Mucosa of descending colon (tissue), 3 donors: ENCODE data around the gene FMN1. TPM values are rescaled to one million over a fixed set of nuclear protein-coding genes. Genes with fewer than 3 reads are reported as not detected.

ENCODE experiments used
- ATAC-seq: fragments of 200-7000 bp; cut with Tn5 transposase; one replicate; pipeline ENCODE4 v1.9.1; 2020; ENCODE audit warnings: mild to moderate bottlenecking, moderate library complexity
- DNase-seq, 3 donors: peaks; one replicate each; pipeline ENCODE4 v3.0.0-alpha.2; 2020
- H3K36me3 ChIP-seq: fragments of 200-600 bp; one replicate; pipeline ENCODE4 v1.8.0; 2021; ENCODE audit warnings: low read depth, mild to moderate bottlenecking
- H3K4me1 ChIP-seq: fragments of 200-600 bp; one replicate; pipeline ENCODE4 v1.8.0; 2021; ENCODE audit warnings: low read depth, mild to moderate bottlenecking
- H3K4me3 ChIP-seq: fragments of 200-600 bp; one replicate; pipeline ENCODE4 v1.8.0; 2021; ENCODE audit warnings: mild to moderate bottlenecking
- H3K9me3 ChIP-seq: fragments of 200-600 bp; one replicate; pipeline ENCODE4 v1.8.0; 2021; ENCODE audit warnings: mild to moderate bottlenecking
- intact Hi-C, 2 donors: fragments of 100-400 bp; cut with DNase I in 1 of 2; cut with micrococcal nuclease in 1 of 2; formaldehyde crosslinking; loops; one replicate each; pipeline versions ENCODE4 v1.11.0 to v1.11.1; 2022; cut with DNase I, micrococcal nuclease
- total RNA-seq, 3 donors: library from RNA; stranded (reverse); fragmentation: NEBNext Ultra II Directional in 2 of 3; extraction: Animal tissue kit (Norgen Biotek cat#: 25700) in 2 of 3; gene quantifications; one replicate each; pipeline versions ENCODE4 v1.2.1 to v1.2.4, GENCODE V29; 2021 to 2023
- TF ChIP-seq, protein P1 (sequence below): fragments of 200-600 bp; IDR thresholded peaks from one replicate; pipeline ENCODE4 v1.8.0; 2022; ENCODE audit warnings: antibody characterized with exemption, mild to moderate bottlenecking
- donor health status: DM: no; HTN: no; CAD: no; lungs with moderate emphysema.
- donor health status: DM: no; HTN: no; CAD: no.
- donor health status: DM: no; HTN: yes; CAD: no.

Gene FMN1
- total RNA-seq, 3 donors from 2014 or later, result 30.8 to 65.1 (median 43.4) TPM

DNA sequence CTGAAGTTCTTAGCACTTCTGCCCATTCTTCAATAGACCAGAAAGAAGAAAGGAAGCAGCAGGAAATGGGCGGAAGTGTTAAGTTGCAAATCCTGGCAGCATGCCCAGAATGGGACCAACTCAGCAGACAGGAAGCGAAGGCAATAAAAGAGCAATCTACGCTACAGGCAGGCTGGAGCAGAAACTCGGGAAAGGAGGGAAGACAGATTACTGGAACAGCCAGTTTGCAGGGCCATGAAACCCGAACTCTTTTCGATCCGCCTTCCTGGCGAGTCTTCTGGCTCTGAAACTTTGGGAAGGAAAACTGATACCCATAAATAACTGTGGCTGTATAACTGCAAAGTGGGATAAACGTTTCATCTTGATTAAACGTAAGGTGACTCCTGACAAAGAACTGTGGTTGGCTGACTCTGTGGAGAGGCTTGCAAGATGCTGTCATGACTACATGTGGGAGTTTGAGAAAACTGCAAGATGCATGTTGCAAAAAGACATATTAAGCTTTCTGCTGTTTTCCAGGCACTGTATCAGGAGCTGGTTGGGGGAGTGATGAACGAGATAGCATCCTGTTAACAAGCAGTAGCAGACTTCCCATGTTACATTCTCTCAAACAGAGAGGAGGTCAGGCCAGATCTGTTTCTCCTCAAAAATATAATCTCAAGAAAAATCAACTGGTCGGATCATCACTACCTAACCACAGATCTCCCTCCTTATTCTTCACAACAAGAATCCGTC lies 67.8 kb downstream of the FMN1 start:
- TF ChIP-seq, protein P1, sequence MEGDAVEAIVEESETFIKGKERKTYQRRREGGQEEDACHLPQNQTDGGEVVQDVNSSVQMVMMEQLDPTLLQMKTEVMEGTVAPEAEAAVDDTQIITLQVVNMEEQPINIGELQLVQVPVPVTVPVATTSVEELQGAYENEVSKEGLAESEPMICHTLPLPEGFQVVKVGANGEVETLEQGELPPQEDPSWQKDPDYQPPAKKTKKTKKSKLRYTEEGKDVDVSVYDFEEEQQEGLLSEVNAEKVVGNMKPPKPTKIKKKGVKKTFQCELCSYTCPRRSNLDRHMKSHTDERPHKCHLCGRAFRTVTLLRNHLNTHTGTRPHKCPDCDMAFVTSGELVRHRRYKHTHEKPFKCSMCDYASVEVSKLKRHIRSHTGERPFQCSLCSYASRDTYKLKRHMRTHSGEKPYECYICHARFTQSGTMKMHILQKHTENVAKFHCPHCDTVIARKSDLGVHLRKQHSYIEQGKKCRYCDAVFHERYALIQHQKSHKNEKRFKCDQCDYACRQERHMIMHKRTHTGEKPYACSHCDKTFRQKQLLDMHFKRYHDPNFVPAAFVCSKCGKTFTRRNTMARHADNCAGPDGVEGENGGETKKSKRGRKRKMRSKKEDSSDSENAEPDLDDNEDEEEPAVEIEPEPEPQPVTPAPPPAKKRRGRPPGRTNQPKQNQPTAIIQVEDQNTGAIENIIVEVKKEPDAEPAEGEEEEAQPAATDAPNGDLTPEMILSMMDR, result no peak
- Histone ChIP-seq H3K4me1 (peaks cover 11% of the 10 kb centered on the region), H3K4me3 (no peak overlapping the region), H3K36me3 (no peaks in the 10 kb centered on the region), H3K9me3 (no peaks in the 10 kb centered on the region)
- ATAC-seq (peak; percentile 97), DNase-seq (peak; percentile 70 to 93 (median 75))
- intact Hi-C loops, result no loop called here

DNA sequence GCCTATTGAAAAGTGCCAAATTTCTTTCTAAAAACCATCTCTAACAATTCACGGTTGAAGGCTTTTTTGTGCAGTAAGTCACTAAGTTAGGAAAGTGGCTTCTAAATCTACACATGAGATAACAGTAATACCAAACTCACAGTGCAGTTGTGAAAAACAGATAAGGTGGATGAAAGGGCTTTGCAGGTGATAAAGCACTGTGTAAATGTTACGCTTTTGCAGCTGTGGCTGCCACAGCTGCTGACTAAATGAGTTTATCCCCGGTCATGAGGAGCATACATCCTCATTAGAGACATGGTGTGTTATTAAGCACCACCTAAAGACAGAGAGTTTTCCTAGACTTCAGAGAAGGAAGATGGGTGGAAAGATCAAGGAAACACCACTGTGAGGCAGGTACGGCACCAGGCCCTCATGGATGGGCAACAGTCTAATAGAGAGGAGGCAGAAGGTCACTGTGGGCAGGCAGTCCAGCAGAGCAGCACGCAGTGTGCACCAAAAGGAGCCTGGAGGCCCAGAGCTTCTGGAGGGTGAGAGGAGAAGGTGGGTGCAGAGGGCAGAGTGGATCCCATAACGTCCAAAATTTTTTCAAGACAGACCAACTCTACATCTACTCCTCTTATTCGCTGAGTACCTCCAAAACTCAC lies 68.5 kb downstream of the FMN1 start:
- Histone ChIP-seq H3K36me3 (no peaks in the 10 kb centered on the region), H3K4me3 (no peak overlapping the region), H3K4me1 (peaks cover 9% of the 10 kb centered on the region), H3K9me3 (no peaks in the 10 kb centered on the region)
- DNase-seq, result no peak
- peak; percentile 71 for ATAC-seq
- intact Hi-C loops, result no loop called here
- TF ChIP-seq, protein P1, result no peak

DNA sequence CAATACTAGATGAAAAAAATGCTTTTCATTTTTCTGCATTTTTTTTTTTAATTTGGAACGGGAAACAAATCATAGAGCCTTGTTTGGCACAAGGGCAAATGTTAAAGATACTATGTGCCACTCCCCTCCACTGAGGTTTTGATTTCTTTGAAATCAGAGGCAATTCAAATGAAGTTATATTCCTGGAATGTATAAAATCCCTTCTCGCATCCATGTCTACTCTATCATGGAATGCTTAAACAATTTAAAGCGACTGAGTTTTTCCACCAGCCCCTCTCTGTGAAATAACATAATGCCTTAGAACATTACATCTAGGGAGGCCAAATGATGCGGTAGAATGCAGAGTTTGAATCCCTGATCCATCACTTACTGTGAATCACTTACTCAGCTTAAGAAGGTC lies 69.7 kb downstream of the FMN1 start:
- no peaks in the 10 kb centered on the region for H3K36me3 ChIP-seq
- no peak for ATAC-seq
- TF ChIP-seq, protein P1, result no peak
- peaks cover 9% of the 10 kb centered on the region for H3K4me1 ChIP-seq
- no peak overlapping the region for H3K4me3 ChIP-seq
- DNase-seq, result no peak
- H3K9me3 ChIP-seq, result no peaks in the 10 kb centered on the region
- intact Hi-C loops, result no loop called here

DNA sequence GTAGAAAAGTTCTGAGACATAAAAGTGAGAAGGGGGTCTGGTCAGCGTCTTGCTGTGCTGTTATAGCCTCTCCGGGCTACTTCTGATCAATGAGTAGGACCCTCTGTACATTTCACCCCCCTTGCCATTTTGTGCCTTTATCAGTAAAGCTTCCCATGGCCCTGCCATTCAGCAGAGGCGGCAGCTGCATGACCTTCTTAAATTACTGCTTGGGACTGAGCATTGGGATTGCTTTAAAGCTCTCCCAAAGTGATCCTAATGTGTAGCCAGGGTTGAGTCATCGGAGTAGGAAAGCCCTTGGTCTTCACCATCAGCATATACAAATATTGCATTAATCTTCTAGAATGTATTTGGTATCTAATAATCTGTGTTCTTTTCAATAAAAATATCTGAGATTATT lies 70.2 kb downstream of the FMN1 start:
- H3K36me3 ChIP-seq, result no peaks in the 10 kb centered on the region
- H3K4me1 ChIP-seq, result peaks cover 9% of the 10 kb centered on the region
- DNase-seq (no peak), ATAC-seq (no peak)
- no peak overlapping the region for H3K4me3 ChIP-seq
- intact Hi-C loops, result no loop called here
- TF ChIP-seq, protein P1, result no peak
- H3K9me3 ChIP-seq, result no peaks in the 10 kb centered on the region

DNA sequence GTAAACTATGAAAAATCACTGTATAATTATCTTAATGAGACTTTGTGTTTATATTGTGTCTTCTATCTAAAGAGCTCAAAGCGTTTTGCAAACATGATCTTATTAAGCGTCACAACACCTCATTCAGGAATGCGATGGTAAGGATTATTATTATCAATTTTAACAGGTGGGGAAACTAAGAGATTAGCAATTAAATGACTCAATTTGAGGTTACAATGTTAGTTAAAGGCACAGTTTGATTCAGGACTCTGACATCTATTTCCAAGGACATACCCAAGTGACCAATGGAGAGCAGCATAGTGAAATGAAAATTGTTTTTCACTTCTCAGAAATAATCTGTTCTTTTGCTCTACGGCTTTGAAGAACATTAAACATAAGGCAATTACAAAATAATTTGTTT lies 74.6 kb downstream of the FMN1 start:
- H3K9me3 ChIP-seq, result no peaks in the 10 kb centered on the region
- TF ChIP-seq, protein P1, result no peak
- intact Hi-C loops, result no loop called here
- H3K36me3 ChIP-seq, result no peaks in the 10 kb centered on the region
- no peak overlapping the region for H3K4me3 ChIP-seq
- DNase-seq (no peak), ATAC-seq (no peak)
- no peaks in the 10 kb centered on the region for H3K4me1 ChIP-seq
